GM15510 (cell line): ENCODE data around the gene CUX1.

Experiments used
- POLR2A ChIP-seq: IDR thresholded peaks from 3 replicates; pipeline ENCODE4 v1.6.1; 2011; ENCODE audit warnings: borderline replicate concordance; ENCODE audit not compliant: insufficient read length; ENCODE audit errors: extremely low read depth

CUX1 gene

GRCh38 chr7:102063690-102064180 lies 246.3 kb downstream of the CUX1 start:
- TF ChIP-seq POLR2A = no peak

- TF ChIP-seq POLR2A = no peak
Observed at GRCh38 chr7:102064361-102065025, 247.1 kb downstream of the CUX1 start.

- no peak for TF ChIP-seq POLR2A
Observed at GRCh38 chr7:102065226-102065625, 247.8 kb downstream of the CUX1 start.

- no peak for TF ChIP-seq POLR2A
Observed at GRCh38 chr7:102066476-102066875, 249.1 kb downstream of the CUX1 start.

GRCh38 chr7:102068846-102069245 lies 251.4 kb downstream of the CUX1 start:
- no peak for TF ChIP-seq POLR2A

- no peak for TF ChIP-seq POLR2A
Observed at GRCh38 chr7:102069931-102070629, 252.7 kb downstream of the CUX1 start.

GRCh38 chr7:102072003-102072402 lies 254.6 kb downstream of the CUX1 start:
- no peak for TF ChIP-seq POLR2A

GRCh38 chr7:102072636-102073209 lies 255.3 kb downstream of the CUX1 start:
- no peak for TF ChIP-seq POLR2A

GRCh38 chr7:102073931-102074880 lies 256.8 kb downstream of the CUX1 start:
- TF ChIP-seq POLR2A = no peak

GRCh38 chr7:102075126-102075525 lies 257.7 kb downstream of the CUX1 start:
- TF ChIP-seq POLR2A = no peak

GRCh38 chr7:102075553-102076135 lies 258.2 kb downstream of the CUX1 start:
- TF ChIP-seq POLR2A = no peak

GRCh38 chr7:102077081-102077480 lies 259.7 kb downstream of the CUX1 start:
- no peak for TF ChIP-seq POLR2A

- no peak for TF ChIP-seq POLR2A
Observed at GRCh38 chr7:102079140-102080018, 262.0 kb downstream of the CUX1 start.

- TF ChIP-seq POLR2A = no peak
Observed at GRCh38 chr7:102080019-102080433, 262.6 kb downstream of the CUX1 start.
